HFFc6 (cell line): ENCODE measurements around the gene KIAA2012. TPM values are rescaled to one million over a fixed set of nuclear protein-coding genes. Genes with fewer than 3 reads are reported as not detected.

Experiments
- DNase-seq: peaks from one replicate; pipeline ENCODE4 v3.0.0-alpha.2; 2018
- H3K27ac Mint-ChIP-seq: 2 replicates; pipeline ENCODE4 v1.8.0; 2020; ENCODE audit warnings: mild to moderate bottlenecking, mixed read lengths
- H3K27me3 Mint-ChIP-seq: 2 replicates; pipeline ENCODE4 v1.8.0; 2021; ENCODE audit warnings: mild to moderate bottlenecking, moderate library complexity, mixed read lengths; ENCODE audit not compliant: insufficient read depth
- H3K36me3 Mint-ChIP-seq: 2 replicates; pipeline ENCODE4 v1.8.0; 2021; ENCODE audit warnings: low read depth, mixed read lengths
- H3K4me1 Mint-ChIP-seq: 2 replicates; pipeline ENCODE4 v1.8.0; 2020; ENCODE audit warnings: low read depth, mixed read lengths
- H3K4me3 Mint-ChIP-seq: 2 replicates; pipeline ENCODE4 v1.8.0; 2020; ENCODE audit warnings: mild to moderate bottlenecking, moderate library complexity, mixed read lengths
- H3K9me3 Mint-ChIP-seq: 2 replicates; pipeline ENCODE4 v1.8.0; 2020; ENCODE audit warnings: mild to moderate bottlenecking, mixed read lengths
- total RNA-seq, 6 experiments: library from RNA; stranded (reverse); fragmentation: NEBNext Ultra II Directional; extraction: Animal tissue kit (Norgen Biotek cat#: 25700); gene quantifications; 2 replicates in 1 of 6; 3 replicates in 5 of 6; pipeline ENCODE4 v1.2.3, GENCODE V29; 2021
- TF ChIP-seq, protein P1 (sequence below): fragments of 200-600 bp; sonication (generic); IDR thresholded peaks from 2 replicates; pipeline ENCODE4 v1.5.0; 2021; ENCODE audit warnings: antibody characterized with exemption, mild to moderate bottlenecking

Gene KIAA2012
- total RNA-seq, 6 experiments from 2014 or later: 0.09 to 0.40 (median 0.26) TPM

DNA sequence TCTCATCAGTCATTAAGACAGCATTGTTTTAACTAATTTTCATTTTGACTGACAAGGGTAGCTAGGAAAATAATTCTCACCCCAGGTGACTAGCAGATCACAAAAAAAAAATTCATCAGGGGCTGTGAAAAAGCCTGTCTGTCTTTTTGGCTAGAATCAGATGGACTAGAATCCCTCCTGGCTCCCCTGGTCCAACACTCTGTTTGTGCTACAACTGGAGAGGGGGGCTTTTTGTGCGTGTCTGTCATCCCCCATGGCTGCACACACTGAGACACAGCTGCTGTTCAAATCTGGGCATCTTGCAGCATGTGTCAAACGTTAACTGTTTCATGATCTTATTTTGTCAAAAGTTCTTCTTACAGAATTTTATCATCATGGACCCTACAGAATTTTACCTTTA lies 51.2 kb downstream of the KIAA2012 start:
- H3K9me3 Mint-ChIP-seq: peaks cover 5% of the 10 kb centered on the region; the same call in 1 of the 2 replicates
- H3K36me3 Mint-ChIP-seq: peaks cover 9% of the 10 kb centered on the region; the same call in 1 of the 2 replicates
- H3K4me1 Mint-ChIP-seq: peaks cover 29% of the 10 kb centered on the region
- no peak overlapping the region for H3K4me3 Mint-ChIP-seq
- H3K27ac Mint-ChIP-seq: no peak overlapping the region
- TF ChIP-seq, protein P1, sequence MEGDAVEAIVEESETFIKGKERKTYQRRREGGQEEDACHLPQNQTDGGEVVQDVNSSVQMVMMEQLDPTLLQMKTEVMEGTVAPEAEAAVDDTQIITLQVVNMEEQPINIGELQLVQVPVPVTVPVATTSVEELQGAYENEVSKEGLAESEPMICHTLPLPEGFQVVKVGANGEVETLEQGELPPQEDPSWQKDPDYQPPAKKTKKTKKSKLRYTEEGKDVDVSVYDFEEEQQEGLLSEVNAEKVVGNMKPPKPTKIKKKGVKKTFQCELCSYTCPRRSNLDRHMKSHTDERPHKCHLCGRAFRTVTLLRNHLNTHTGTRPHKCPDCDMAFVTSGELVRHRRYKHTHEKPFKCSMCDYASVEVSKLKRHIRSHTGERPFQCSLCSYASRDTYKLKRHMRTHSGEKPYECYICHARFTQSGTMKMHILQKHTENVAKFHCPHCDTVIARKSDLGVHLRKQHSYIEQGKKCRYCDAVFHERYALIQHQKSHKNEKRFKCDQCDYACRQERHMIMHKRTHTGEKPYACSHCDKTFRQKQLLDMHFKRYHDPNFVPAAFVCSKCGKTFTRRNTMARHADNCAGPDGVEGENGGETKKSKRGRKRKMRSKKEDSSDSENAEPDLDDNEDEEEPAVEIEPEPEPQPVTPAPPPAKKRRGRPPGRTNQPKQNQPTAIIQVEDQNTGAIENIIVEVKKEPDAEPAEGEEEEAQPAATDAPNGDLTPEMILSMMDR: no peak
- DNase-seq: no peak
- peaks cover 6% of the 10 kb centered on the region for H3K27me3 Mint-ChIP-seq

DNA sequence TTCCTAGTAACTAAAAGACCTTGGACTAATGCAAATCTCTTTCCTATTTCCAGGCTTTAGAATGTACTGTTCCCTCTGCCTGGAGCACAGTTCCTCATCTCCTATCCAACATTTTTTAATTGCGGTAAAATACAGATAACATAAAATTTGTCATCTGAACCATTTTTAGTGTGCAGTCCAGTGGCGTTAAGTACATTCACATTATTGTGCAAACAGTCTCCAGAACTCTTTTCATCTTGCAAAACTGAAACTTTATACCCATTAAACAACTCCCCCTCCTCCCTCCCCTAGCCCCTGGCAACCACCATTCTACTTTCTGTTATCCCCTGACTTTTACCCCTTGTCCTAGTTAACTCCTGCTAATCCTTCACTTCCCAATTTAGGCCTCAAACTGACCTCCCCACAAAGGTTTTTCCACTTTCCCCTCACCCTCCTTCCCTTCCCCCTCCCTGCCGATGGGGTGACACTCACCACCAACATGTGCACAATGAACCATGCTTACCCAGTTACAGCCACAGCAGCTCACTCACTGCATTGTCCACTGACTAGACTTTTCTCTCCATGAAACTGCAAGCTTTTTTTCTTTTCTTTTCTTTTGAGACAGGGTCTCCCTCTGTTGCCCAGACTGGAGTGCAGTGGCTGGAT lies 54.8 kb downstream of the KIAA2012 start:
- Mint-ChIP-seq H3K4me1 (peaks cover 40% of the 10 kb centered on the region), H3K27me3 (peaks cover 1% of the 10 kb centered on the region), H3K27ac (no peak overlapping the region), H3K4me3 (no peak overlapping the region), H3K9me3 (no peaks in the 10 kb centered on the region), H3K36me3 (peaks cover 5% of the 10 kb centered on the region; the same call in 1 of the 2 replicates)
- no peak for DNase-seq
- TF ChIP-seq, protein P1: no peak

- Mint-ChIP-seq H3K4me3 (no peak overlapping the region), H3K9me3 (no peaks in the 10 kb centered on the region), H3K4me1 (peaks cover 46% of the 10 kb centered on the region), H3K36me3 (peaks cover 5% of the 10 kb centered on the region; the same call in 1 of the 2 replicates), H3K27ac (no peak overlapping the region), H3K27me3 (peaks cover 1% of the 10 kb centered on the region; the same call in 1 of the 2 replicates)
- TF ChIP-seq, protein P1: no peak
- no peak for DNase-seq
Observed at GRCh38 chr2:202129841-202130240, 56.8 kb downstream of the KIAA2012 start.

- TF ChIP-seq, protein P1: no peak
- DNase-seq: peak; percentile 73
- no peak overlapping the region for H3K4me3 Mint-ChIP-seq
- peak overlapping the region; percentile 76 for H3K27ac Mint-ChIP-seq
- 0 out of 2 replicates have a peak, but pooled peaks cover 1% of the 10 kb centered on the region for H3K27me3 Mint-ChIP-seq
- no peaks in the 10 kb centered on the region for H3K9me3 Mint-ChIP-seq
- peaks cover 5% of the 10 kb centered on the region; the same call in 1 of the 2 replicates for H3K36me3 Mint-ChIP-seq
- H3K4me1 Mint-ChIP-seq: peaks cover 62% of the 10 kb centered on the region
Observed at GRCh38 chr2:202133200-202133908, 60.3 kb downstream of the KIAA2012 start.

DNA sequence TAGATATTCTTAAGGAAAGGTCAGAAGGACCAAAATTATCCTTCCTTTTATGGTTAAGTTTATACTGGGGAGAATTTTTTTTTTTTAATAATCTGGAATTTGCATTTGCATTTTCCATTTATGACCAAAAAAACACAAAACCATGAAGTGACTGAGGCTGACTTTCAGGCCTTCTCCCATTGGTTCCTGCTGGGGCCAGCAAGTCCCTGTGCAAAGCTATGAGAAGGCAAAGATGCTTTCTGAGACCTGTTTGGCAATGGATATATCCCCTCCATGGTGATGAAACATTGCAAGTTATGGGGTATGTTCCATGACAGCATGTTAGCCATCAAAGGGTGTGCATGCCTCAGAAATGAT lies 60.8 kb downstream of the KIAA2012 start:
- Mint-ChIP-seq H3K4me3 (peak overlapping the region; percentile 43; the same call in 1 of the 2 replicates), H3K27ac (peak overlapping the region; percentile 55), H3K9me3 (no peaks in the 10 kb centered on the region), H3K27me3 (0 out of 2 replicates have a peak, but pooled peaks cover 1% of the 10 kb centered on the region), H3K4me1 (peaks cover 67% of the 10 kb centered on the region), H3K36me3 (peaks cover 5% of the 10 kb centered on the region; the same call in 1 of the 2 replicates)
- TF ChIP-seq, protein P1: no peak
- peak; percentile 57 for DNase-seq
